A673 (cell line): ENCODE results near the gene ABCA4.

Experiments
- CTCF ChIP-seq: fragments of 300-800, 200-600 bp; sonication (generic); conservative IDR thresholded peaks from 2 replicates; pipeline ENCODE4 v1.5.1; 2017; ENCODE audit warnings: low read depth, mild to moderate bottlenecking, antibody characterized with exemption, low read length, moderate library complexity, mixed read lengths
- EZH2 ChIP-seq: fragments of 200-600 bp; sonication (generic); IDR thresholded peaks from 2 replicates; pipeline ENCODE4 v1.6.1; 2017; ENCODE audit warnings: borderline replicate concordance, low read depth, mild to moderate bottlenecking, mixed read lengths, antibody characterized with exemption, low read length; ENCODE audit not compliant: poor library complexity, severe bottlenecking

GRCh38 chr1:94015489-94015817, 105.5 kb downstream of the ABCA4 start:
- no peak for TF ChIP-seq CTCF
- TF ChIP-seq EZH2, result no peak
